OCI-LY7 (cell line): Measurements from ENCODE around the gene RHBDD1. TPM values are rescaled to one million over a fixed set of nuclear protein-coding genes. Genes with fewer than 3 reads are reported as not detected.

Experiments used
- BruUV-seq: library from RNA; stranded (reverse); fragments of 400-500 nt; replicated peaks from 2 replicates; lab custom pipeline; 2021; lab: Mats Ljungman, UMichigan
- CTCF ChIA-PET: fragments of 300-600 bp; sonication (Branson Sonifier 250); formaldehyde crosslinking; loops from one replicate; lab custom pipeline; 2022; ENCODE audit warnings: antibody characterized with exemption; ENCODE audit not compliant: unreplicated experiment; lab: Charles Lee
- POLR2A ChIA-PET: fragments of 300-600 bp; sonication (Branson Sonifier 250); formaldehyde crosslinking; loops from one replicate; lab custom pipeline; 2022; ENCODE audit warnings: antibody characterized with exemption; lab: Charles Lee
- DNase-seq: peaks from one replicate; pipeline ENCODE4 v3.0.0-alpha.2; 2015; ENCODE audit warnings: low spot score
- H2AFZ ChIP-seq: fragments of 200-600 bp; sonication (generic), shearing (Covaris generic); 2 replicates; pipeline ENCODE4 v1.6.1; 2014; ENCODE audit warnings: mild to moderate bottlenecking, antibody characterized with exemption, low read length, moderate library complexity
- H3K27ac ChIP-seq: fragments of 200-600 bp; sonication (generic); 2 replicates; pipeline ENCODE4 v1.5.1; 2014; ENCODE audit warnings: mixed run types, low read depth, mild to moderate bottlenecking, moderate library complexity, low read length, inconsistent platforms; ENCODE audit not compliant: poor library complexity, severe bottlenecking
- H3K36me3 ChIP-seq: fragments of 200-600 bp; sonication (generic); 2 replicates; pipeline ENCODE4 v1.6.1; 2014; ENCODE audit warnings: mild to moderate bottlenecking, antibody characterized with exemption, low read length, moderate library complexity, mixed read lengths; ENCODE audit not compliant: insufficient read depth
- H3K4me1 ChIP-seq: fragments of 200-600 bp; sonication (generic); 2 replicates; pipeline ENCODE4 v1.5.1; 2014; ENCODE audit warnings: mild to moderate bottlenecking, low read length; ENCODE audit not compliant: insufficient read depth, poor library complexity, severe bottlenecking
- H3K4me2 ChIP-seq: fragments of 200-600 bp; sonication (generic); 2 replicates; pipeline ENCODE4 v1.6.1; 2014; ENCODE audit warnings: mild to moderate bottlenecking, low read length
- H3K4me3 ChIP-seq: fragments of 200-600 bp; sonication (generic); 2 replicates; pipeline ENCODE4 v1.5.1; 2014; ENCODE audit warnings: mild to moderate bottlenecking, low read depth, low read length; ENCODE audit not compliant: poor library complexity, severe bottlenecking
- H3K79me2 ChIP-seq: fragments of 200-600 bp; sonication (generic); 2 replicates; pipeline ENCODE4 v1.6.1; 2016; ENCODE audit warnings: low read depth, mild to moderate bottlenecking, low read length, moderate library complexity, mixed read lengths; ENCODE audit not compliant: insufficient read depth
- H3K9me2 ChIP-seq: fragments of 200-600 bp; sonication (generic); 2 replicates; pipeline ENCODE4 v1.6.1; 2016; ENCODE audit warnings: mild to moderate bottlenecking, low read length, mixed read lengths; ENCODE audit not compliant: insufficient read depth
- H3K9me3 ChIP-seq: fragments of 200-600 bp; sonication (generic); 2 replicates; pipeline ENCODE4 v1.6.1; 2014; ENCODE audit warnings: mild to moderate bottlenecking, mixed run types, low read length, mixed read lengths
- H4K20me1 ChIP-seq: fragments of 200-600 bp; sonication (generic); 2 replicates; pipeline ENCODE4 v1.6.1; 2014; ENCODE audit warnings: mild to moderate bottlenecking, antibody characterized with exemption, low read length, moderate library complexity, mixed read lengths; ENCODE audit not compliant: insufficient read depth
- CTCF ChIP-seq: fragments of 200-600 bp; sonication (generic); conservative IDR thresholded peaks from 2 replicates; pipeline ENCODE4 v1.5.1; 2014; ENCODE audit warnings: mild to moderate bottlenecking, antibody characterized with exemption, low read length, moderate library complexity, mixed read lengths
- EZH2phosphoT487 ChIP-seq: fragments of 200-600 bp; sonication (generic); IDR thresholded peaks from 2 replicates; pipeline ENCODE4 v1.6.1; 2018; ENCODE audit warnings: low read depth, borderline replicate concordance, mild to moderate bottlenecking, mixed run types, antibody characterized with exemption, low read length, moderate library complexity, mixed read lengths
- intact Hi-C: fragments of 100-400 bp; cut with micrococcal nuclease; formaldehyde crosslinking; loops from one replicate; pipeline ENCODE4 v1.10.0; 2022; ENCODE audit not compliant: unreplicated experiment
- total RNA-seq, 2 experiments: library from RNA; depleted of rRNA in 1 of 2; stranded (reverse); fragments of >200 nt in 1 of 2; shearing (Covaris generic) in 1 of 2; gene quantifications; 2 replicates each; pipeline ENCODE4 v1.2.3, GENCODE V29; 2014 to 2022

RHBDD1 gene
- total RNA-seq, 2 experiments from 2014 or later = 40.8 to 80.3 TPM

GRCh38 chr2:226869371-226869770 is 33.5 kb downstream of the RHBDD1 start:
- Histone ChIP-seq H3K4me3 (no peak overlapping the region), H4K20me1 (no peaks in the 10 kb centered on the region), H3K9me3 (no peaks in the 10 kb centered on the region), H2AFZ (no peak overlapping the region), H3K27ac (no peak overlapping the region), H3K36me3 (peaks cover 73% of the 10 kb centered on the region), H3K79me2 (no peaks in the 10 kb centered on the region), H3K9me2 (no peaks in the 10 kb centered on the region), H3K4me2 (no peak overlapping the region), H3K4me1 (peaks cover 9% of the 10 kb centered on the region)
- CTCF ChIA-PET = no interaction called here
- intact Hi-C loops = no loop called here
- POLR2A ChIA-PET = interaction anchor here (0.7 kb wide), 1 partner anchor 21 kb away, joined by 3 read pairs; no protein-coding TSS in a partner anchor
- BruUV-seq = TSS peak; percentile 19
- TF ChIP-seq EZH2phosphoT487 (no peak), CTCF (no peak)
- DNase-seq = no peak

GRCh38 chr2:226873051-226873620 is 37.3 kb downstream of the RHBDD1 start:
- Histone ChIP-seq H3K79me2 (no peaks in the 10 kb centered on the region), H4K20me1 (no peaks in the 10 kb centered on the region), H3K27ac (no peak overlapping the region), H3K9me2 (no peaks in the 10 kb centered on the region), H2AFZ (no peak overlapping the region), H3K4me2 (no peak overlapping the region), H3K4me1 (peaks cover 16% of the 10 kb centered on the region), H3K9me3 (no peaks in the 10 kb centered on the region), H3K36me3 (peaks cover 57% of the 10 kb centered on the region), H3K4me3 (no peak overlapping the region)
- ChIA-PET CTCF (no interaction called here), POLR2A (interaction anchor here (0.6 to 1.2 kb wide), 6 partner anchors 11 to 681 kb away, joined by 3 to 7 read pairs (median 4); no protein-coding TSS in a partner anchor)
- TF ChIP-seq CTCF = no peak
- TF ChIP-seq EZH2phosphoT487 = no peak
- BruUV-seq = no TSS peak
- intact Hi-C loops = no loop called here
- DNase-seq = no peak

- Histone ChIP-seq H3K9me2 (no peaks in the 10 kb centered on the region), H3K4me3 (no peak overlapping the region), H3K79me2 (no peaks in the 10 kb centered on the region), H3K27ac (no peak overlapping the region), H3K9me3 (no peaks in the 10 kb centered on the region), H2AFZ (no peak overlapping the region), H3K4me2 (no peak overlapping the region), H4K20me1 (no peaks in the 10 kb centered on the region), H3K4me1 (peaks cover 16% of the 10 kb centered on the region), H3K36me3 (peaks cover 55% of the 10 kb centered on the region)
- DNase-seq = no peak
- CTCF ChIA-PET = no interaction called here
- intact Hi-C loops = no loop called here
- POLR2A ChIA-PET = interaction anchor here (0.6 to 1.2 kb wide), 5 partner anchors 11 to 681 kb away, joined by 3 to 7 read pairs (median 4); no protein-coding TSS in a partner anchor
- TF ChIP-seq CTCF (no peak), EZH2phosphoT487 (no peak)
- BruUV-seq = no TSS peak
Observed at GRCh38 chr2:226873826-226874225, 38.0 kb downstream of the RHBDD1 start.
